Measurements from ENCODE around the gene GSTM5. TPM values are rescaled to one million over a fixed set of nuclear protein-coding genes. Genes with fewer than 3 reads are reported as not detected.
"Not testable (repeated sequence)": the region's sequence is repeated elsewhere in the genome, so short reads cannot be mapped to it uniquely, and the experiment has no call there.

Gene GSTM5
- total RNA-seq, 4 donors from 2014 or later, result 0.85 to 5.0 (median 2.0) TPM; not detected in 1

- H3K27me3 ChIP-seq, result no peaks in the 10 kb centered on the region
- peak within 1 kb of the TSS in 1 of 4 donors; percentile 63 for H3K4me3 ChIP-seq
- no peaks in the 10 kb centered on the region for H3K4me1 ChIP-seq
- H3K27ac ChIP-seq, result peak within 1 kb of the TSS in 1 of 4 donors; percentile 81
- peak in 1 of 2 donors; percentile 57 for TF ChIP-seq POLR2A (IDR thresholded peaks at IDR 0.05)
- TF ChIP-seq, protein P1, sequence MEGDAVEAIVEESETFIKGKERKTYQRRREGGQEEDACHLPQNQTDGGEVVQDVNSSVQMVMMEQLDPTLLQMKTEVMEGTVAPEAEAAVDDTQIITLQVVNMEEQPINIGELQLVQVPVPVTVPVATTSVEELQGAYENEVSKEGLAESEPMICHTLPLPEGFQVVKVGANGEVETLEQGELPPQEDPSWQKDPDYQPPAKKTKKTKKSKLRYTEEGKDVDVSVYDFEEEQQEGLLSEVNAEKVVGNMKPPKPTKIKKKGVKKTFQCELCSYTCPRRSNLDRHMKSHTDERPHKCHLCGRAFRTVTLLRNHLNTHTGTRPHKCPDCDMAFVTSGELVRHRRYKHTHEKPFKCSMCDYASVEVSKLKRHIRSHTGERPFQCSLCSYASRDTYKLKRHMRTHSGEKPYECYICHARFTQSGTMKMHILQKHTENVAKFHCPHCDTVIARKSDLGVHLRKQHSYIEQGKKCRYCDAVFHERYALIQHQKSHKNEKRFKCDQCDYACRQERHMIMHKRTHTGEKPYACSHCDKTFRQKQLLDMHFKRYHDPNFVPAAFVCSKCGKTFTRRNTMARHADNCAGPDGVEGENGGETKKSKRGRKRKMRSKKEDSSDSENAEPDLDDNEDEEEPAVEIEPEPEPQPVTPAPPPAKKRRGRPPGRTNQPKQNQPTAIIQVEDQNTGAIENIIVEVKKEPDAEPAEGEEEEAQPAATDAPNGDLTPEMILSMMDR (IDR thresholded peaks at IDR 0.05), result peak in 1 of 6 experiments; percentile 72
- no peaks in the 10 kb centered on the region for H3K36me3 ChIP-seq
- H3K9me3 ChIP-seq, result no peaks in the 10 kb centered on the region
- peak in 1 of 3 donors; percentile 92 for DNase-seq
These were observed 24.2 kb upstream of the GSTM5 start, which contains the start of gene GSTM1 for GRCh38 chr1:109687641-109688499. TSS of gene GSTM1 (plus strand) at chr1:109687817. CDS start at chr1:109687874, 57 bp downstream.

DNA sequence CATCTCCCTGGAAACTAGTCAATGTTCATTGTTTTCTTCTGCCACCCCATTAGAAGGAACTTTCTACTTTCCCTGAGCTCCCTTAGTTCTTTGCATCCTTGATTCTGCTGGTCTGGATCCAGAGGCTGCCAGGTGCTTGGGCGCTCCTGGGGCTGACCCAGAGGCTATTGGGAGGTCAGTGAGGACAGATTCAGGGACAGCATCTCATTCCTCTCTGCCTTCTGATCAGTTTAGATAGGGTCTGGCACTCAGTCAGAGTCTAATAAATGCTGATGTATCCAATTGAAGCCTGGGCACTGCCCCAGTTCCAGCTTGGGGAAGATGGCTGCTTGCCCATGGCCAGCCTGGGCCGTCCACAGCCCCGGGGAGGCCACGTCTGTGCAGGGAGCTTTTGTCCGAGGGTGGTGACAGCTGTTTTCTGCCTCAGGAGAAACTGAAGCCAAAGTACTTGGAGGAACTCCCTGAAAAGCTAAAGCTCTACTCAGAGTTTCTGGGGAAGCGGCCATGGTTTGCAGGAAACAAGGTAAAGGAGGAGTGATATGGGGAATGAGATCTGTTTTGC, 22.1 kb upstream of the GSTM5 start:
- H3K36me3 ChIP-seq, result no peaks in the 10 kb centered on the region
- H3K9me3 ChIP-seq, result no peaks in the 10 kb centered on the region
- TF ChIP-seq POLR2A (IDR thresholded peaks at IDR 0.05), result no peak
- TF ChIP-seq, protein P1 (IDR thresholded peaks at IDR 0.05), result no peak
- H3K27ac ChIP-seq, result no peak overlapping the region
- DNase-seq, result no peak
- H3K27me3 ChIP-seq, result no peaks in the 10 kb centered on the region
- no peaks in the 10 kb centered on the region for H3K4me1 ChIP-seq
- H3K4me3 ChIP-seq, result no peak overlapping the region

GRCh38 chr1:109691759-109692158, 20.3 kb upstream of the GSTM5 start:
- no peaks in the 10 kb centered on the region for H3K36me3 ChIP-seq
- DNase-seq, result peak in 1 of 3 donors; percentile 58
- no peaks in the 10 kb centered on the region for H3K9me3 ChIP-seq
- no peaks in the 10 kb centered on the region for H3K27me3 ChIP-seq
- H3K27ac ChIP-seq, result peak overlapping the region in 1 of 4 donors; percentile 35
- TF ChIP-seq, protein P1 (IDR thresholded peaks at IDR 0.05), result no peak
- no peak for TF ChIP-seq POLR2A (IDR thresholded peaks at IDR 0.05)
- H3K4me3 ChIP-seq, result no peak overlapping the region
- no peaks in the 10 kb centered on the region for H3K4me1 ChIP-seq

- H3K27ac ChIP-seq, H3K36me3 ChIP-seq, H3K4me1 ChIP-seq, H3K27me3 ChIP-seq, H3K4me3 ChIP-seq, H3K9me3 ChIP-seq, DNase-seq: not testable (repeated sequence)
These were observed 17.7 kb upstream of the GSTM5 start for GRCh38 chr1:109694400-109694799.

DNA sequence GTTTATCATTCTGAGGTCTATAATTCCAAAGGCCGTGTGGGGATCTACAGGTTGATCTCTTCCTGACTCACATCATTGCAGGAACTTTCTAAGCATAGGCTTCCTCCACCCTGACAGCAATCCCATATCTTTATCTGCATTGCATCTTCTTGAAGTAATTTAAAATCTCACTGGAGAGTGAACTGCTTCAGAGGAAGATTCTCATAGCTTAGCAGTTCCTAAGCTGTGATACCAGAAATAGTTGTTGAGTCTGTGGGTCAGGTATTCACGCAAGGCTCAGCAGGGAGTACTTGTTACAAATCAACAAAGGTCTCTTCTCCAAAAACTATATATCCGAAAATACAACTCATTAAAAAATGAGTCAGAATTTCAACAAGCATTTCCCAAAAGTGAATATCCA, 16.9 kb upstream of the GSTM5 start:
- H3K36me3 ChIP-seq, DNase-seq, H3K27ac ChIP-seq, H3K4me3 ChIP-seq, H3K4me1 ChIP-seq, H3K27me3 ChIP-seq, H3K9me3 ChIP-seq: not testable (repeated sequence)

GRCh38 chr1:109697066-109697465, 15.0 kb upstream of the GSTM5 start:
- no peaks in the 10 kb centered on the region for H3K27me3 ChIP-seq

DNA sequence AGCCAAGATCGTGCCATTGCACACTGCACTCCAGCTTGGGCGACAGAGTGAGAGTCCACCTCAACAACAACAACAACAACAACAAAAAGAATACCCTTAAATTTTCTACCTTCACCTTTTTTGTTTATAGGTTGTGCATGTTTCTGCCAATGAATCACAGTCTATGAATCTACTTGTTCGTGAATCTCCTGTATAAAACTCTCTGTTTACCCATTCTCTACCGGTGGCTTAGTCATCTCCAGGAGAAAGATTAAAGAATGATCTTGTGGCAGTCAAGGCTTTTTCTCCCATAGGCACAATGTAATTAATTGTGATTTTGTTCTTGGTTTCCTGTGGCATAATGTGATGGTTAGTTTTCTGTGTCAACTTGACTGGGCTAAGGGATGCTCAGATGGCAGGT, 14.2 kb upstream of the GSTM5 start:
- not testable (repeated sequence) for H3K4me1 ChIP-seq, H3K27me3 ChIP-seq, DNase-seq, H3K36me3 ChIP-seq, H3K27ac ChIP-seq, H3K9me3 ChIP-seq, H3K4me3 ChIP-seq

More at GRCh38 chr1:109697066-109697465, 15.0 kb upstream of the GSTM5 start:
- TF ChIP-seq, protein P1 (IDR thresholded peaks at IDR 0.05), result no peak
- TF ChIP-seq POLR2A (IDR thresholded peaks at IDR 0.05), result no peak
- H3K36me3 ChIP-seq, result no peaks in the 10 kb centered on the region
- no peak overlapping the region for H3K27ac ChIP-seq
- no peak for DNase-seq
- no peak overlapping the region for H3K4me3 ChIP-seq
- no peaks in the 10 kb centered on the region for H3K4me1 ChIP-seq
- H3K9me3 ChIP-seq, result no peaks in the 10 kb centered on the region

DNA sequence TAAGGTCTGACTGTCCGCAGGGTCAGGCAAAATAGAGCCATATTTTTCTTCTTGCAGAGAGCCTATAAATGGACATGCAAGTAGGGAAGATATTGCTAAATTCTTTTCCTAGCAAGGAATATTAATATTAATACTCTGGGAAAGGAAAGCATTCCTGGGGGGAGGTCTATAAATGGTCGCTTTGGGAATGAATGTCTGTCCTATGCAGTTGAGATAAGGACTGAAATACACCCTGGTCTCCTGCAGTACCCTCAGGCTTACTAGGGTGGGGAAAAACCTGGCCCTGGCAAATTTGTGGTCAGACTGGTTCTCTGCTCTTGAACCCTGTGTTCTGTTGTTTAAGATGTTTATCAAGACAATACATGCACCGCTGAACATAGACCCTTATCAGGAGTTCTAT, 9.1 kb upstream of the GSTM5 start:
- not testable (repeated sequence) for DNase-seq, H3K27ac ChIP-seq, H3K9me3 ChIP-seq, H3K36me3 ChIP-seq, H3K27me3 ChIP-seq, H3K4me3 ChIP-seq, H3K4me1 ChIP-seq

Data from Peyer's patch (tissue), 4 donors.